Left ventricle myocardium inferior (tissue), 1 donor: ENCODE results near the gene PFAS. TPM values are rescaled to one million over a fixed set of nuclear protein-coding genes. Genes with fewer than 3 reads are reported as not detected.

Experiments
- DNase-seq: peaks from one replicate; pipeline ENCODE4 v3.0.0-alpha.2; 2020
- H3K27ac ChIP-seq: fragments of 200-600 bp; replicated peaks from 2 replicates; pipeline ENCODE4 v1.8.0; 2021
- H3K27me3 ChIP-seq: fragments of 200-600 bp; 2 replicates; pipeline ENCODE4 v1.8.0; 2021; ENCODE audit warnings: low read depth
- H3K36me3 ChIP-seq: fragments of 200-600 bp; 2 replicates; pipeline ENCODE4 v1.8.0; 2021
- H3K4me1 ChIP-seq: fragments of 200-600 bp; 2 replicates; pipeline ENCODE4 v1.8.0; 2021
- H3K4me3 ChIP-seq: fragments of 200-600 bp; 2 replicates; pipeline ENCODE4 v1.8.0; 2021; ENCODE audit warnings: mild to moderate bottlenecking, moderate library complexity
- H3K9me3 ChIP-seq: fragments of 200-600 bp; replicated peaks from 2 replicates; pipeline ENCODE4 v1.8.0; 2021
- CTCF ChIP-seq: fragments of 200-600 bp; IDR thresholded peaks from 2 replicates; pipeline ENCODE4 v1.8.0; 2021; ENCODE audit warnings: antibody characterized with exemption, mild to moderate bottlenecking, borderline replicate concordance
- intact Hi-C: fragments of 100-400 bp; cut with micrococcal nuclease; formaldehyde crosslinking; loops from one replicate; pipeline ENCODE4 v1.11.0; 2022
- total RNA-seq: library from RNA; stranded (reverse); fragmentation: NEBNext Ultra II Directional; extraction: Animal tissue kit (Norgen Biotek cat#: 25700); gene quantifications from one replicate; pipeline ENCODE4 v1.2.1, GENCODE V29; 2021
- donor health status: DM: no; HTN: yes; CAD: no; lungs with severe emphysema.

PFAS gene
- total RNA-seq, 1 donor from 2014 or later, result 9.8 TPM

DNA sequence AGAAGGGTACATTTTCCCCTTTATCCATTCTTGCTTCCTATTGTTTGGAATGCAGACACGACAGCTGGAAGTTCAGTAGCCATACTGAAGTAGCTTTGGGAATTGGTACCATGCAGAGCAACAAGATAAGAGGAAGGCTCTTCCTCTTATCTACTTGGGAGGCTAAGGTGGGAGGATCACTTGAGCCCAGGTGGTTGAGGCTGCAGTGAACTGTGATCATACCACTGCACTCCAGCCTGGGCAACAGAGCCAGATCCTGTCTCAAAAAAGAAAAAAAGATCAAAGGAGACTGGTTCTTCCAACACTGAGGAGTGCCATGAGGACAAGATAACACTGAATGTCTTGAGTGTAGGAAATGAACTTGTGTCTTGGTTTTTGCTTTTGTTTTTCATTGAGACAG is 23.3 kb downstream of the PFAS start:
- H3K4me3 ChIP-seq, result no peak overlapping the region
- intact Hi-C loops, result no loop called here

GRCh38 chr17:8273884-8274444 is 24.9 kb downstream of the PFAS start:
- Histone ChIP-seq H3K9me3 (no peaks in the 10 kb centered on the region), H3K27ac (no peak overlapping the region), H3K4me1 (no peaks in the 10 kb centered on the region), H3K4me3 (no peak overlapping the region), H3K27me3 (no peaks in the 10 kb centered on the region), H3K36me3 (peaks cover 15% of the 10 kb centered on the region)
- intact Hi-C loops, result no loop called here
- DNase-seq, result no peak
- no peak for TF ChIP-seq CTCF

More for the DNA sequence above, 23.3 kb downstream of the PFAS start:
- DNase-seq, result no peak
- no peaks in the 10 kb centered on the region for H3K4me1 ChIP-seq
- no peaks in the 10 kb centered on the region for H3K27me3 ChIP-seq
- H3K9me3 ChIP-seq, result no peaks in the 10 kb centered on the region
- no peak for TF ChIP-seq CTCF
- H3K36me3 ChIP-seq, result peaks cover 24% of the 10 kb centered on the region
- H3K27ac ChIP-seq, result no peak overlapping the region

- H3K27me3 ChIP-seq, result no peaks in the 10 kb centered on the region
- no peak overlapping the region for H3K27ac ChIP-seq
- no peak for TF ChIP-seq CTCF
These were observed 25.7 kb downstream of the PFAS start for GRCh38 chr17:8274816-8275215.

DNA sequence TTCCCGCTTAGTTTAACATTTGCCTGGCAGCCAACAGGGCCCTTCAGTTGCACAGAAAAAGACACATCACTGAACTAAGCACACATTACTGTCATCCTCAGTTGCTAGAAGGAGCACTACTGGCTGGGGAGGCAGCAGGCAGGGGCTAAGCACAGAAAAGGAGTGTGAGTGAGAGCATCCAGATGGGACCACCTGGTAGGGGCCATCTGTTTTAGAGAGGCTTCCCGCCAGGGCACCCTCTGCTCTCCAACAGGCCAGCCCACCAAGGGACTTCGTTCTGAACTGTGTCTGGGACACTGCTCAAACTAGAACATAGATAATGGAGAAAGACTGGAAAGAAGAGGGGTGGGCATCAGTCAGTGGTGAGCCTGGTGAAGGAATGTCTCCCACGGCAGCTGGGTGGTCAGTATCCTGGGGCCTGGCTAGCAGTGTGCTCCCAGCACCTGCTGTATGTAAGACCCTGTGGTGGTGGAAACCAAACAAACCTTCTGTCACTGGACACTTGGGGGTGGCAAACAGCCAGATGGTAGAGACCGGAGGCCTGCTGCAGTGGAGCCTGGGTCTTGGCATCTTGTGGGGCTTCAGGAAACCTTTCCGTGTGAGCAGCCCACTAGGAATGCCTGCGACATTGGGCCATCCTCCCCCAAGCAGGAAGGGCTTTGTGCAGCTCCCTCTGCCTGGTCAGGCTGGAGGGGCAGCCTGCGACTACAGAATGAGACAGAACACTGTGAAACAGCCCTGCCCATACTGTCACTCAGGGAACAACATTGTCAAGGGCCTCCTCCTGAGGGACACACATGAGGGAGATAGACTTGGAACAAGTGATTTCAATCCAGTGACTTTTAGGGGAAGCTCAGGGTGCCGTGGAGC is 26.6 kb downstream of the PFAS start:
- Histone ChIP-seq H3K36me3 (no peaks in the 10 kb centered on the region), H3K4me1 (no peaks in the 10 kb centered on the region), H3K4me3 (no peak overlapping the region), H3K27me3 (no peaks in the 10 kb centered on the region), H3K27ac (no peak overlapping the region), H3K9me3 (no peaks in the 10 kb centered on the region)
- intact Hi-C loops, result no loop called here
- no peak for TF ChIP-seq CTCF
- DNase-seq, result no peak

More at GRCh38 chr17:8274816-8275215, 25.7 kb downstream of the PFAS start:
- Histone ChIP-seq H3K4me3 (no peak overlapping the region), H3K36me3 (peaks cover 6% of the 10 kb centered on the region), H3K9me3 (no peaks in the 10 kb centered on the region), H3K4me1 (no peaks in the 10 kb centered on the region)
- intact Hi-C loops, result no loop called here
- no peak for DNase-seq

DNA sequence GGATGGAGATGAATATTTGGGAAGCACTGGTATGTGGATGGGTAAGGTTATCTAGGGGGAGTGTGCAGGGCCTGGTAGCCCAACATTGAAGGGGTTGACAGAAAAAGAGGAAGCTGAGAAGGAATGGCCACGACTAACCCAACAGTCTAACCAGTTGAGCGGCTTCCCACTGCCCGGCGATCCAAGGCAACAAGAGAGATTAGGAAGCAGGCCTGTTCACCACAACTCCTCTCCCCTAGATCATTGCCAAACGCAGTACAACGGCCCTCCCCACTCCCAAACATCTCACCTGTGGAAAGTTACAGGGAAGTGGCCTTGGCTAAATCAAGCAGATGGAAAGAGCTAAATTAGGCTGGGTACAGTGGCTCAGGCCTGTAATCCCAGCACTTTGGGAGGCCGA is 28.2 kb downstream of the PFAS start:
- no peak for TF ChIP-seq CTCF
- Histone ChIP-seq H3K27ac (no peak overlapping the region), H3K4me1 (no peaks in the 10 kb centered on the region), H3K36me3 (no peaks in the 10 kb centered on the region), H3K9me3 (no peaks in the 10 kb centered on the region), H3K27me3 (no peaks in the 10 kb centered on the region), H3K4me3 (no peak overlapping the region)
- intact Hi-C loops, result no loop called here
- no peak for DNase-seq
